Measurements from ENCODE around the gene PAWR.

- no peak for TF ChIP-seq ZNF138 (CRISPR knock-in tag; IDR thresholded peaks at IDR 0.05; ENCODE audit: low read depth)
- no peak for TF ChIP-seq EP300 (IDR thresholded peaks at IDR 0.05; ENCODE audit: low read depth in 2 of 2, low read length in 2 of 2)
- no peak for TF ChIP-seq EP300 (CRISPR knock-in tag; IDR thresholded peaks at IDR 0.05; ENCODE audit: borderline replicate concordance)
- TF ChIP-seq ZNF10 (CRISPR knock-in tag; IDR thresholded peaks at IDR 0.05; ENCODE audit: borderline replicate concordance, low read depth) = no peak
Observed at GRCh38 chr12:79668113-79668512, 22.7 kb downstream of the PAWR start.
